ENCODE measurements around the gene FFAR1. TPM values are rescaled to one million over a fixed set of nuclear protein-coding genes. Genes with fewer than 3 reads are reported as not detected.

Gene FFAR1
- total RNA-seq, 2 experiments from 2014 or later, result 9.8 to 11.4 TPM

DNA sequence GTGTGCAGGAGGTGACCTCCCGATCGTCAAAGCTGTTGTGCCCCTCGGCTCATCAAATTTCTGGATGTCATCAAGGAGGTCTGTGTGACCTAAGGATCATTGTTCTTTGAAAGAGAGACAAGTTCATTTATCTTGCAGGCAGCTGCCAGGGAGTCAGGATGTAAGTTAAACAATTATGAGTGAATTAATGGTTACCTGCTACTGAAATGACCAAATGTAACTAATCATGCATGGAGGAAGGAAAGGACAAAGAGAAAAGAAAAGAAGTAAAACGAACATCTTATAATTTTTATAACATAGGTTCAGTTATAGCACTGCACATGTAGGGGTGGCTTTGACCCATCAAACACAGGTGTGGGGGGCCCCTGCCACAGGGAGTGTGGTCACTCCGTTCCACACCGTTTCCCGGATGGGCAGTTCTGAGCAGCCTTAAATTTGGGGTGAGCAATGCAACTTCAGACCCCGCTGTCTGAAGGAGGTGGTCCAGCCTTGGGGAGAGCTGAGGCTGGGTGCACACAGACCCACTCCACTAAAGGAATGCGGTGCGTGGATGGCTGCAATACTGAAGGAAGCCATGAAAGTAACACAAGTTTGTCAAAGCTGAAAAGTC, 13.5 kb upstream of the FFAR1 start:
- Histone ChIP-seq H3K9me2 (ENCODE audit: insufficient read depth, low read length) (no peaks in the 10 kb centered on the region), H3K9me3 (ENCODE audit: low read length) (no peaks in the 10 kb centered on the region), H3K36me3 (ENCODE audit: insufficient read depth, low read length) (peaks cover 93% of the 10 kb centered on the region), H2AFZ (ENCODE audit: low read length) (no peak overlapping the region), H3K27ac (ENCODE audit: low read depth, low read length, poor library complexity, severe bottlenecking) (peak overlapping the region; percentile 88), H4K20me1 (ENCODE audit: insufficient read depth, low read length) (peaks cover 29% of the 10 kb centered on the region; the same call in 1 of the 2 replicates), H3K4me1 (ENCODE audit: insufficient read depth, low read length, poor library complexity, severe bottlenecking) (peaks cover 54% of the 10 kb centered on the region), H3K4me2 (ENCODE audit: low read length) (peak overlapping the region; percentile 89), H3K4me3 (ENCODE audit: low read depth, low read length, poor library complexity, severe bottlenecking) (peak overlapping the region; percentile 88), H3K79me2 (ENCODE audit: insufficient read depth, low read depth, low read length) (peaks cover 77% of the 10 kb centered on the region)
- no TSS peak for BruUV-seq (replicated peaks)
- no peak for TF ChIP-seq EZH2phosphoT487 (IDR thresholded peaks at IDR 0.05; ENCODE audit: borderline replicate concordance, low read depth, low read length)
- TF ChIP-seq, protein P1, sequence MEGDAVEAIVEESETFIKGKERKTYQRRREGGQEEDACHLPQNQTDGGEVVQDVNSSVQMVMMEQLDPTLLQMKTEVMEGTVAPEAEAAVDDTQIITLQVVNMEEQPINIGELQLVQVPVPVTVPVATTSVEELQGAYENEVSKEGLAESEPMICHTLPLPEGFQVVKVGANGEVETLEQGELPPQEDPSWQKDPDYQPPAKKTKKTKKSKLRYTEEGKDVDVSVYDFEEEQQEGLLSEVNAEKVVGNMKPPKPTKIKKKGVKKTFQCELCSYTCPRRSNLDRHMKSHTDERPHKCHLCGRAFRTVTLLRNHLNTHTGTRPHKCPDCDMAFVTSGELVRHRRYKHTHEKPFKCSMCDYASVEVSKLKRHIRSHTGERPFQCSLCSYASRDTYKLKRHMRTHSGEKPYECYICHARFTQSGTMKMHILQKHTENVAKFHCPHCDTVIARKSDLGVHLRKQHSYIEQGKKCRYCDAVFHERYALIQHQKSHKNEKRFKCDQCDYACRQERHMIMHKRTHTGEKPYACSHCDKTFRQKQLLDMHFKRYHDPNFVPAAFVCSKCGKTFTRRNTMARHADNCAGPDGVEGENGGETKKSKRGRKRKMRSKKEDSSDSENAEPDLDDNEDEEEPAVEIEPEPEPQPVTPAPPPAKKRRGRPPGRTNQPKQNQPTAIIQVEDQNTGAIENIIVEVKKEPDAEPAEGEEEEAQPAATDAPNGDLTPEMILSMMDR (conservative IDR thresholded peaks at IDR 0.05; ENCODE audit: low read length), result no peak
- intact Hi-C loops (cut with micrococcal nuclease; ENCODE audit: unreplicated experiment), result no loop called here
- ChIA-PET POLR2A (interaction anchor here (0.9 to 3.2 kb wide), 3 partner anchors 10 to 19 kb away, joined by 3 to 16 read pairs (median 5); no protein-coding TSS in a partner anchor), CTCF (ENCODE audit: unreplicated experiment) (no interaction called here)
- no peak for DNase-seq (ENCODE audit: low spot score)

DNA sequence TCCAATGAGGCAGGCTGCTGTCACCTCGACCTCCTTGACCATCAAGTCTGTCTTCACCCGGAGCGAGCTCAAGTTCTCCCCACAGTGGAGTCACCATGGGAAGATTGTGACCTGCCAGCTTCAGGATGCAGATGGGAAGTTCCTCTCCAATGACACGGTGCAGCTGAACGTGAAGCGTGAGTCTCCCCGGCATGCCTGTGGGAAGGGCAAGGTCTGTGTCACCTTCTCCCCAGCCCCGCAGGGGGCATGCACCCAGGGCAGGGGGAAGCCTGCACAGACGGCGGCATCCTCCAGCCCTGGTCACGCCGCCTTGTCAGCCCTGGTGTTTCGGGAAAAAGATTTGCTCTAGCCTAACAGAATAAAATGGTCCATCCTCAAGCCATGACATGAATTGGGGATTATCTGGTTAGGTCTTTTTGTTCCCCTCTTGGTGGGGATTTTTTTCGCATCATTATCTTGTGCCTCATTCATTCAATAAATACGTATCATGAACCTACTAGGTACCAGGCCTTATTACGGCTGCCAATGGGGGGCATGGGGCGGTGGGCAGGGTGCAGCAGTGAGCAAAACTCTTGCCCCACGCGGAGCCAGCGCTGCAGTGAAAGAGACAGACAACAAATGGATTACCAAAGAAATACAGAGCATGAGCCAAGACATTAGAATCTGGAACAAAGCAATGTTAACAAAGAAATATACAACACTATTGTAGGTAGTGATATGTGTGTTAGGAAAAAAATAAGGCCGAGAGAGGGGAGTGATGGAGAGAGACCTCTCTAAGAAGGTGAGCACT, 11.3 kb upstream of the FFAR1 start:
- H3K27ac ChIP-seq (ENCODE audit: low read depth, low read length, poor library complexity, severe bottlenecking), result no peak overlapping the region
- POLR2A ChIA-PET, result no interaction called here
- H2AFZ ChIP-seq (ENCODE audit: low read length), result no peak overlapping the region
- BruUV-seq (replicated peaks), result no TSS peak
- TF ChIP-seq, protein P1 (conservative IDR thresholded peaks at IDR 0.05; ENCODE audit: low read length), result no peak
- TF ChIP-seq EZH2phosphoT487 (IDR thresholded peaks at IDR 0.05; ENCODE audit: borderline replicate concordance, low read depth, low read length), result no peak
- no peaks in the 10 kb centered on the region for H3K9me3 ChIP-seq (ENCODE audit: low read length)
- no peaks in the 10 kb centered on the region for H3K9me2 ChIP-seq (ENCODE audit: insufficient read depth, low read length)
- H3K4me2 ChIP-seq (ENCODE audit: low read length), result no peak overlapping the region
- no peak overlapping the region for H3K4me3 ChIP-seq (ENCODE audit: low read depth, low read length, poor library complexity, severe bottlenecking)
- no peak for DNase-seq (ENCODE audit: low spot score)
- intact Hi-C loops (cut with micrococcal nuclease; ENCODE audit: unreplicated experiment), result no loop called here
- H4K20me1 ChIP-seq (ENCODE audit: insufficient read depth, low read length), result peaks cover 29% of the 10 kb centered on the region
- peaks cover 99% of the 10 kb centered on the region for H3K36me3 ChIP-seq (ENCODE audit: insufficient read depth, low read length)
- CTCF ChIA-PET (ENCODE audit: unreplicated experiment), result no interaction called here
- peaks cover 44% of the 10 kb centered on the region for H3K4me1 ChIP-seq (ENCODE audit: insufficient read depth, low read length, poor library complexity, severe bottlenecking)
- H3K79me2 ChIP-seq (ENCODE audit: insufficient read depth, low read depth, low read length), result peaks cover 59% of the 10 kb centered on the region
